ENCODE results near the gene NEURL1.
"Not testable (repeated sequence)": the region's sequence is repeated elsewhere in the genome, so short reads cannot be mapped to it uniquely, and the experiment has no call there.

NEURL1 gene

GRCh38 chr10:103492655-103493261 is 747 bp upstream of the NEURL1 start:
- DNase-seq (ENCODE audit: extremely low read depth in 1 of 2, low read depth in 1 of 2): no peak

GRCh38 chr10:103493916-103494877 is 692 bp downstream of the NEURL1 start:
- peak in 1 of 2 donors; percentile 16 for DNase-seq (ENCODE audit: extremely low read depth in 1 of 2, low read depth in 1 of 2)

- DNase-seq (ENCODE audit: extremely low read depth in 1 of 2, low read depth in 1 of 2): no peak
Measured at GRCh38 chr10:103495321-103495720, 1.8 kb downstream of the NEURL1 start.

- no peak for DNase-seq (ENCODE audit: extremely low read depth in 1 of 2, low read depth in 1 of 2)
Measured at GRCh38 chr10:103497161-103497915, 3.8 kb downstream of the NEURL1 start.

GRCh38 chr10:103498936-103499638 is 5.6 kb downstream of the NEURL1 start:
- no peak for DNase-seq (ENCODE audit: extremely low read depth in 1 of 2, low read depth in 1 of 2)

- DNase-seq (ENCODE audit: extremely low read depth in 1 of 2, low read depth in 1 of 2): no peak
Measured at GRCh38 chr10:103499881-103500280, 6.4 kb downstream of the NEURL1 start.

- DNase-seq (ENCODE audit: extremely low read depth in 1 of 2, low read depth in 1 of 2): no peak
Measured at GRCh38 chr10:103500481-103500880, 7.0 kb downstream of the NEURL1 start.

GRCh38 chr10:103501186-103501585 is 7.7 kb downstream of the NEURL1 start:
- no peak for DNase-seq (ENCODE audit: extremely low read depth in 1 of 2, low read depth in 1 of 2)

- no peak for DNase-seq (ENCODE audit: extremely low read depth in 1 of 2, low read depth in 1 of 2)
Measured at GRCh38 chr10:103502849-103503660, 9.6 kb downstream of the NEURL1 start.

- DNase-seq (ENCODE audit: extremely low read depth in 1 of 2, low read depth in 1 of 2): not testable (repeated sequence)
Measured at GRCh38 chr10:103503777-103504176, 10.3 kb downstream of the NEURL1 start.

- no peak for DNase-seq (ENCODE audit: extremely low read depth in 1 of 2, low read depth in 1 of 2)
Measured at GRCh38 chr10:103504181-103504783, 10.8 kb downstream of the NEURL1 start.

GRCh38 chr10:103506061-103506460 is 12.6 kb downstream of the NEURL1 start:
- no peak for DNase-seq (ENCODE audit: extremely low read depth in 1 of 2, low read depth in 1 of 2)

- DNase-seq (ENCODE audit: extremely low read depth in 1 of 2, low read depth in 1 of 2): no peak
Measured at GRCh38 chr10:103507235-103508191, 14.0 kb downstream of the NEURL1 start.

GRCh38 chr10:103510046-103510685 is 16.7 kb downstream of the NEURL1 start:
- DNase-seq (ENCODE audit: extremely low read depth in 1 of 2, low read depth in 1 of 2): no peak

GRCh38 chr10:103510791-103511752 is 17.6 kb downstream of the NEURL1 start:
- no peak for DNase-seq (ENCODE audit: extremely low read depth in 1 of 2, low read depth in 1 of 2)

GRCh38 chr10:103512166-103512565 is 18.7 kb downstream of the NEURL1 start:
- DNase-seq (ENCODE audit: extremely low read depth in 1 of 2, low read depth in 1 of 2): no peak

Measured in activated CD8-positive, alpha-beta memory T cell treated with anti-CD3 and anti-CD28 coated beads for 1 hour (primary cell).